Activated T-helper 2 cell treated with anti-CD3 and anti-CD28 coated beads, Interferon-gamma antibody, Interleukin-2, Interleukin-4, amounts not matched to agents 10 μg/mL and 5 μg/mL and 100 μg/mL, durations not matched to agents 14 hours and 24 hours and 36 hours (primary cell): ENCODE data around the gene TCL1A. TPM values are rescaled to one million over a fixed set of nuclear protein-coding genes. Genes with fewer than 3 reads are reported as not detected.
"Not testable (repeated sequence)": the region's sequence is repeated elsewhere in the genome, so short reads cannot be mapped to it uniquely, and the experiment has no call there.

Source experiments
- DNase-seq: peaks from one replicate; pipeline ENCODE4 v3.0.0; 2021; ENCODE audit warnings: low spot score
- H3K27ac Mint-ChIP-seq: one replicate; pipeline ENCODE4 v1.8.0; 2021; ENCODE audit warnings: mixed read lengths
- H3K27me3 Mint-ChIP-seq: one replicate; pipeline ENCODE4 v1.8.0; 2021; ENCODE audit warnings: low read depth, mixed read lengths
- H3K36me3 Mint-ChIP-seq: one replicate; pipeline ENCODE4 v1.8.0; 2021; ENCODE audit warnings: low read depth, mixed read lengths
- H3K4me1 Mint-ChIP-seq: one replicate; pipeline ENCODE4 v1.8.0; 2021; ENCODE audit warnings: low read depth, mixed read lengths
- H3K4me3 Mint-ChIP-seq: one replicate; pipeline ENCODE4 v1.8.0; 2021; ENCODE audit warnings: low read depth, mild to moderate bottlenecking, moderate library complexity, mixed read lengths
- H3K9me3 Mint-ChIP-seq: one replicate; pipeline ENCODE4 v1.8.0; 2021; ENCODE audit warnings: mixed read lengths
- intact Hi-C: fragments of 100-400 bp; cut with micrococcal nuclease; formaldehyde crosslinking; loops from one replicate; pipeline ENCODE4 v1.15.1; 2023
- total RNA-seq: library from RNA; stranded (reverse); gene quantifications from 2 replicates; pipeline ENCODE4 v1.2.3, GENCODE V29; 2022

The TCL1A gene
- total RNA-seq, 1 donor from 2014 or later, result not detected

GRCh38 chr14:95729402-95730028 lies 15.6 kb upstream of the TCL1A start:
- H3K36me3 Mint-ChIP-seq, H3K4me3 Mint-ChIP-seq, intact Hi-C loops, H3K4me1 Mint-ChIP-seq, H3K9me3 Mint-ChIP-seq, DNase-seq, H3K27me3 Mint-ChIP-seq, H3K27ac Mint-ChIP-seq: not testable (repeated sequence)

DNA sequence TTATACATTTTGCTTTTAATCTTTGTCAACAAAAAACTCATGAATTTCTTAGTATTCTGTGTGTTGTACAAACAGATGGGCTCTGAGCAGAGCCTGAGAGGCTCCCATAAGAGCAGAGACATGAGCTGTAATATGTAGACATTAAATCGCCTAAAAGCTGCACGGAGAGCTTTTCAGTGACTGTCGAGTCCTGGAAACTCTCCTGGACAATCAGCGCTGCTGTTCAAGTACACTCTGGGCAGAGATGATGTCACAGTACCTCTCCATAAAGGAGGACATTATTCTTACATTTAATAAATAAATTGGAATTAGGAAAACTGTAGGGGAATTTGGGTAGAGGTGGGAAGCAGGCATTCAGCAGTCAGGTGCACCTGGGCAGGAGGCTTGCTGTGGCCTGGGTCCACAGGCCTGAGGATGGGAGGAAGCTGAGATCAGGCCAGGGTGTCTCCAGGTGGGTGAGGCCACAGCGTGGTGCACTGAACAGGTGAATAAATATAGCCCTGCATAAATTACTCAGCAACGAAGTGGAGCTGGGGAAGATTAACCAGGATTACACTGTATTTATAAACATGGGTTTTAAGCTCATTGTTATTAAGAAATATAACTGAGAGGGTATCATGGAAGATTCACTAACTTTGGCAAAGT lies 13.3 kb upstream of the TCL1A start:
- Mint-ChIP-seq H3K27me3 (peaks cover 2% of the 10 kb centered on the region), H3K27ac (no peak overlapping the region)

GRCh38 chr14:95725685-95726336 lies 11.9 kb upstream of the TCL1A start:
- peaks cover 4% of the 10 kb centered on the region for H3K27me3 Mint-ChIP-seq

More for the DNA sequence above, 13.3 kb upstream of the TCL1A start:
- no peak overlapping the region for H3K4me3 Mint-ChIP-seq
- no peaks in the 10 kb centered on the region for H3K36me3 Mint-ChIP-seq
- no peaks in the 10 kb centered on the region for H3K9me3 Mint-ChIP-seq
- no peaks in the 10 kb centered on the region for H3K4me1 Mint-ChIP-seq
- DNase-seq, result no peak
- intact Hi-C loops, result no loop called here

DNA sequence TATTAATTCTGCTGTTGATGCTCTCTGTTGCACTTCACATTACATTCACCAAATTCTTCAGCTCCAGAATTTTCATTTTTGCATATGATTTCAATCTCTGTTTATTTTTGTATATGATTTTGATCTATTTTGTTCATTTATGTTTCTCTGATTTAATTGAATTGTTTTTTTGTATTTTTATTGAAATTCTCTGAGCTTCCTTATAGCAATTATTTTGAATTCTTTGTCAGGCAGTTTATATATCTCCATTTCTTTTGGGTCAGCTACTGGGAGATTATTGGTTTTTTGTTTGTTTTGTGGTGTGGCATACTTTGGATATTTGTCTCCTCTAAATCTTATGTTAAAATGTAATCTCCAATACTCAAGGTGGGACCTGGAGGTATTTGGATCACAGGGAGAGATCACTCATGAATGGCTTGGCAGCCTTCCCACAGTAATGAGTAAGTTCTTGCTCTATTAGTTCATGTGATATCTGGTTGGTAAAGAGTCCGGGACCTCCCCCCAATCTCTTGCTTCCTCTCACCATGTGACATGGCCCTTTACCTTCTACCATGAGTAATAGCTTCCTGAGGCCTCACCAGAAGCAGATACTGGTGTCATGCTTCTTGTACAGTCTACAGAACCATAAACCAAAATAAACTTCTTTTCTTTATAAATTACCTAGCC lies 8.7 kb upstream of the TCL1A start:
- Mint-ChIP-seq H3K27ac (no peak overlapping the region), H3K9me3 (no peaks in the 10 kb centered on the region), H3K4me1 (no peaks in the 10 kb centered on the region), H3K27me3 (peaks cover 13% of the 10 kb centered on the region), H3K36me3 (no peaks in the 10 kb centered on the region), H3K4me3 (no peak overlapping the region)
- intact Hi-C loops, result no loop called here
- DNase-seq, result no peak

More at GRCh38 chr14:95725685-95726336, 11.9 kb upstream of the TCL1A start:
- DNase-seq, result no peak
- H3K27ac Mint-ChIP-seq, result no peak overlapping the region
- H3K4me1 Mint-ChIP-seq, result no peaks in the 10 kb centered on the region
- no peaks in the 10 kb centered on the region for H3K36me3 Mint-ChIP-seq
- no peaks in the 10 kb centered on the region for H3K9me3 Mint-ChIP-seq
- no peak overlapping the region for H3K4me3 Mint-ChIP-seq
- intact Hi-C loops, result no loop called here

DNA sequence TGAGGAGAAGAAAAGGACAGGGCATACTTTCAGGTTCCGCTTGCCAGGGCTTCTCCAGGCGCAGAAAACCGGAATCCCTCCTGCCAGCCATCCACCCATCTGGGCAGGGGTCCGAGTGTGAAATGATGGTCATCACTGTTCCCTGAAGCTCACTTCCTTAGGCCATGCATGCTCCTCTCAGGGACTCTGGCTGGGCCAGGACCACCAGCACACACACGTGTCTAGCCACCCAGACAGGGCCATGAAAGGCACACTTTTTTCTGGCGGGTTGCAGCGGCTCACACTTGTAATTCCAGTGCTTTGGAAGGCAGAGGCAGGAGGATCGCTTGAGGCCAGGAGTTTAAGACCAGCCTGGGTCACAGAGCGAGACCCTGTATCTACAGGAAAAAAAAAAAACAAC lies 1.5 kb downstream of the TCL1A start:
- Mint-ChIP-seq H3K4me1 (no peaks in the 10 kb centered on the region), H3K27ac (no peak overlapping the region), H3K36me3 (no peaks in the 10 kb centered on the region), H3K9me3 (no peaks in the 10 kb centered on the region), H3K27me3 (peaks cover 17% of the 10 kb centered on the region), H3K4me3 (no peak overlapping the region)
- intact Hi-C loops, result no loop called here
- DNase-seq, result no peak

GRCh38 chr14:95711476-95712176 lies 2.3 kb downstream of the TCL1A start:
- intact Hi-C loops, result no loop called here
- Mint-ChIP-seq H3K4me1 (no peaks in the 10 kb centered on the region), H3K27me3 (peaks cover 17% of the 10 kb centered on the region)

GRCh38 chr14:95710106-95710505 lies 3.8 kb downstream of the TCL1A start:
- no peaks in the 10 kb centered on the region for H3K9me3 Mint-ChIP-seq
- H3K36me3 Mint-ChIP-seq, result no peaks in the 10 kb centered on the region
- no peaks in the 10 kb centered on the region for H3K4me1 Mint-ChIP-seq
- intact Hi-C loops, result no loop called here
- H3K27me3 Mint-ChIP-seq, result peaks cover 16% of the 10 kb centered on the region
- DNase-seq, result no peak
- H3K4me3 Mint-ChIP-seq, result no peak overlapping the region
- no peak overlapping the region for H3K27ac Mint-ChIP-seq

More at GRCh38 chr14:95711476-95712176, 2.3 kb downstream of the TCL1A start:
- H3K4me3 Mint-ChIP-seq, result no peak overlapping the region
- DNase-seq, result no peak
- H3K27ac Mint-ChIP-seq, result no peak overlapping the region
- no peaks in the 10 kb centered on the region for H3K36me3 Mint-ChIP-seq
- H3K9me3 Mint-ChIP-seq, result no peaks in the 10 kb centered on the region

DNA sequence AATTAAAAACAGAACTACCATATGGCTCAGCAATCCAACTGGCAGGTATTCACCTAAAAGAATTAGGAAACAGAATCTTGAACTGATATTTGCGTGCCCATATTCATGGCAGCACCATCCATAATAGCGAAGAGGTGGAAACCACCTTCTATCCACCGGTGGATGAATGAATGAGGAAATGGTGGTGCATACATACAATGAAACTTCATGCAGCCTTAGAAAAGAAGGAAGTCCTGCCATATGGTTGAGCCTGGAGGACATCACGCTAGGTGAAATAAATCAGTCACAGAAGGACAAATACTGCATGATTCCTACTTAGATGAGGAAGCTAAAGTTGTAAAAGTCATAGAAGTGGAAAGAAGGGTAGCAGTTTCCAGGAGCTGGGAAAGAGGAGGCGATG lies 6.6 kb downstream of the TCL1A start:
- intact Hi-C loops, result no loop called here
- H3K27ac Mint-ChIP-seq, result no peak overlapping the region
- no peak overlapping the region for H3K4me3 Mint-ChIP-seq
- no peak for DNase-seq
- H3K27me3 Mint-ChIP-seq, result peaks cover 15% of the 10 kb centered on the region
- no peaks in the 10 kb centered on the region for H3K36me3 Mint-ChIP-seq
- H3K4me1 Mint-ChIP-seq, result no peaks in the 10 kb centered on the region
- H3K9me3 Mint-ChIP-seq, result no peaks in the 10 kb centered on the region

DNA sequence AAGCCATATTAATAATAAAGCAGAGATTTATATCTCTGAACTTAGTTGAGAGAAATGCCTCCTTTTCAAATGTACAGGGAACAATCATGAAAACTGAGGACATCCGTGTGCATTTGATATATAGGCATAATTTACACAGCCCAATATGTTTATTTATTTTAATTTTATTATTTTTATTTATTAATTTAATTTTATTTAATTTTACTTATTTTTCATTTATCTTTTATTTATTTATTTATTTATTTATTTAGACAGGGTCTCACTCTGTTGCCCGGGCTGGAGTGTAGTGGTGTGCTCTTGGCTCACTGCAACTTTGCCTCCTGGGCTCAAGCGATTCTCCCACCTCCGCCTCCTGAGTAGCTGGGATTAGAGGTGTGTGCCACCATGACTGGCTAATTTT lies 8.4 kb downstream of the TCL1A start:
- H3K9me3 Mint-ChIP-seq, result no peaks in the 10 kb centered on the region
- H3K36me3 Mint-ChIP-seq, result no peaks in the 10 kb centered on the region
- H3K27me3 Mint-ChIP-seq, result peaks cover 21% of the 10 kb centered on the region
- no peak overlapping the region for H3K27ac Mint-ChIP-seq
- no peaks in the 10 kb centered on the region for H3K4me1 Mint-ChIP-seq
- no peak overlapping the region for H3K4me3 Mint-ChIP-seq
- intact Hi-C loops, result no loop called here
- no peak for DNase-seq

- no peak for DNase-seq
- no peaks in the 10 kb centered on the region for H3K9me3 Mint-ChIP-seq
- no peak overlapping the region for H3K27ac Mint-ChIP-seq
- H3K4me3 Mint-ChIP-seq, result no peak overlapping the region
- intact Hi-C loops, result no loop called here
- H3K36me3 Mint-ChIP-seq, result no peaks in the 10 kb centered on the region
- H3K27me3 Mint-ChIP-seq, result peaks cover 26% of the 10 kb centered on the region
- peaks cover 2% of the 10 kb centered on the region for H3K4me1 Mint-ChIP-seq
Measured at GRCh38 chr14:95703805-95704204, 10.1 kb downstream of the TCL1A start.

DNA sequence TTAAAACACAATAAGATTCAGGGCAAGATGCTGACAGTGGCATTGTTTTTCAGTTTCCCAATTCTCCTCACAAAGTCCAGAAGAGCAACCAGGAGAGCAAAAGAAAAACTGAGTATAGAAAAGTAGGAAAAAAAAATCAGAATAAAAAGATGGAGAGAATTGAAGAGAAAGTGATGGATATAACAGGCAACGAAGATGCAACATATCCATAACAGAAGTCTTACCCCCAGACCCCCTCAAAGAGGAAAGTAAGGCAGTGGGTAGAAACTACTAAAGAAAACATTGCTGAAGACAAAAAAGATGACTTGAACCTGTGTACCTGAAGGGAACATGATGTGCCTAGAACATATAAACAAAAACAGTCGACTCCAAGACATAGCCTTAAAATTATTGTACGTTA lies 10.6 kb downstream of the TCL1A start:
- H3K36me3 Mint-ChIP-seq, result no peaks in the 10 kb centered on the region
- peaks cover 28% of the 10 kb centered on the region for H3K27me3 Mint-ChIP-seq
- no peak for DNase-seq
- H3K27ac Mint-ChIP-seq, result no peak overlapping the region
- intact Hi-C loops, result no loop called here
- no peak overlapping the region for H3K4me3 Mint-ChIP-seq
- peaks cover 2% of the 10 kb centered on the region for H3K4me1 Mint-ChIP-seq
- no peaks in the 10 kb centered on the region for H3K9me3 Mint-ChIP-seq

GRCh38 chr14:95701846-95702221 lies 12.1 kb downstream of the TCL1A start:
- Mint-ChIP-seq H3K36me3 (no peaks in the 10 kb centered on the region), H3K4me3 (no peak overlapping the region), H3K4me1 (peaks cover 2% of the 10 kb centered on the region), H3K27me3 (peaks cover 33% of the 10 kb centered on the region), H3K9me3 (no peaks in the 10 kb centered on the region), H3K27ac (no peak overlapping the region)
- intact Hi-C loops, result no loop called here
- no peak for DNase-seq
